ENCODE data around the gene RPRD1B.
"Not testable (repeated sequence)": the region's sequence is repeated elsewhere in the genome, so short reads cannot be mapped to it uniquely, and the experiment has no call there.

Gene RPRD1B

DNA sequence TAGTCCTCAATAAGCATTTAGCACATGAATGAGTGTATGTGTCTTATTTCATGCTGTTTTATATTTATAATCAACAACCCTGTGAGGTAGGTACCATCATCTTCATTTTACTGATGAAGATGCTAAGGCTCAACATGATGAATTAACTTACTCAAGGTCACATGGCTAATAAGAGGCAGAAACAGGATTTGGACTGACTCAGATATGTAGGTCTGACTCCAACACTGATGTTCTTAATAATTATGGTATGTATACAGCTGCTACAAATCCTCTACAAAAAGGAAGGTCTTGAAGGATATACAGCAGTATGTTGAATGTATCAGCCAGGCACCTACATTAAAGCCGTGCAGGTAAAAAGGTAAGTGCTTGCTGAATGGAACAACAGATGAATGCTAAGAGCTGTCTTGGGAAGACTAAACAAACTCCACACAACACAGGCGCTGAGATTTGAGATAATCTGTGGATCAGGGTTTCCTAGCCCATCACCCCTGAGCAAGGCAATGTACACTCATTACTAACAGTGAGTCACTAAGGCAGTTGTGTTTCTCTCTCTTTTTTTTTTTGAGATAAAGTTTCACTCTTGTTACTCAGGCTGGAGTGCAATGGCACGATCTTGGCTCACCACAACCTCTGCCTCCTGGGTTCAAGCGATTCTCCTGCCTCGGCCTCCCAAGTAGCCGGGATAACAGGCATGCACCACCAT is 32.2 kb upstream of the RPRD1B start:
- no peak for DNase-seq (ENCODE audit: low read depth in 4 of 4, low spot score in 1 of 4)

DNA sequence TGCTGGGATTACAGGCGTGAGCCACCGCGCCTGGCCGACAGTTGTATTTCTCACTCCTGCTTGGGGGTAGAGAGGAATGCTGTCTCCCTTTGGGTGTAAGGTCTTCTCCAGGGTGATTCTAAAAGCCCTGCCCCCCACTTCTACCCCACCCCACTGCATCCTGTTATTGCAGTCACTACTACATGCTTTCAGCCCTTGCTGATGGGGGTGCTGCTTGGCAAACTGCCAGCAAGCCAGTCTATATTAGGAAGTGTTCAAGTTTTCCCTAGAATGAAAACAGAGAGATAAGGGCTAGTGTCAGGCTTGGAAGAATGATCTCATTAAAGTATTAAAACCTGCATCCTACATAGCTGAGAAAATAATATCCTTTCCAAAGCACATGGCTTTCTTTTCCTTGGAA is 31.6 kb upstream of the RPRD1B start:
- no peak for DNase-seq (ENCODE audit: low read depth in 4 of 4, low spot score in 1 of 4)

DNA sequence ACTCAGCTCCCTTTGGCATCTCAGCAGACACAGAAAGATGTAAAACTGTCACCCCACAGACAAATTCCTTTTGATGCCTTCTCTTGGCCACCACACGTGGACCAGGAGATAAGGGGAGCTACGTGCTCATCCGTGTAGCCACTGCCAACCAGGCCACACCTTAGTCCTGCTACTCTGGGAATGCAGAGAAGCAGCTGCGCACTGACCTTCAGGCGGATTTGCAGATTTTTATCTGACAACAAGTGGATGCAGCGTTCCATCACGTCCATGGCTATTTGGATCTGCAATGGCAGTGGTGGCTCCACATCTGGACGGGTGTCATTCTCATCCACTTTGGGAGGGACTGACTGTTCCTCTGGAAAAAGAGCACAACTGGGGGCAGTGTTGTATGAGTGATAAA is 31.1 kb upstream of the RPRD1B start:
- no peak for DNase-seq (ENCODE audit: low read depth in 4 of 4, low spot score in 1 of 4)

DNA sequence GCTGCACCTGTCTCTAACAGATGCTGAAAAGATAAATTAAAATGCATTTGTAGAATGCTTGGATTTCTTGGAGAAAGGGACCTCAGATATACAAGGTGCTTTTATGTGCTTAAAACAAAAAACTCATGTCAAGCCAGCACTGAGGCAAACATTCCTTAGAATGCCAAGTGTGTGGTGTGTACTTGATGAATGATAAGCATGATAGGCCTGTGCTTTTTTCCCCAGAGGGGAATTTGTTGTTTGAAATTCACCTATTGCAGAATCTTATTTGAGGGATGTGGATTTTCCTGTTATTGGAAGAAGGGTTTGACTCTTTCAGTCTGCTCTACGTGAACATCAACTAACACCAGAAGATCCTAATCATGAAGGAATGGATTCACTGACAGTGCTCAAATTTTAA is 29.1 kb upstream of the RPRD1B start:
- no peak for DNase-seq (ENCODE audit: low read depth in 4 of 4, low spot score in 1 of 4)

DNA sequence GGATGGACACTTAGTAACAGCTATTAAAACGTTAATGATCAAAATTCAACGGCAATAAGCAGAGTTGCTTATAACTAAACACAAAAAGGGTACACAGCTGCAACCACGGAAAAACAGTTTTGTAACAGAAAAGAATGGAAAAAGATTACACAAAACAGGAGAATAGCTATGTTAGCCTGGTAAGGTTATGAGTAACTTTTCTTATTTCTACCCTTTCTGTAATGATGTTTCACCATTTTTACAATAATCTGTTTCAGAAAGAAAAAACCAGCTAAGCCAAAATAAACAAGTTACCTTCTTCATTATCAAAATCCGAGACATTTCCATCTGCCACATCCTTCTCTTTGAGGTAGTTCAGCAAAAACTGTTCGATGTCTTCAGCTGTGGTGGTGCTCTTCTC is 27.6 kb upstream of the RPRD1B start:
- no peak for DNase-seq (ENCODE audit: low read depth in 4 of 4, low spot score in 1 of 4)

DNA sequence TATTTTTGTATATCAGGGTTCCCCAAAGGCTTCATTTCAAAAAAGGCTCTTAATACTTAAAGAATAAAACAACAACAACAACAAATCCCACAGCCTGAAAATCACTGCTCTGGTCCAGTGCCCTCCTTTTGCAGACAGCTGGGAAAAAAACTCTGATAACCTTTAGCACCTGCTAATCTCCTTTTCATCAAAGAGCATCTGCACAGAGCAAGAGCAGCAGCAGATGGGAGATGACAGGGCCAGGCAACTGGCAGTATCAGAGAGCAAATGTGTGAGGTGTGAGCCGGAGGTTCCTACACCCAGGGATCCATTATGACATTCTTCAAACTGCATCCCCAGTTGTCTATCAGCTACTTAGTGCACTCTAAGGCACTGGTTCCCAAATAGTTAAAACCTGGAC is 26.0 kb upstream of the RPRD1B start:
- no peak for DNase-seq (ENCODE audit: low read depth in 4 of 4, low spot score in 1 of 4)

DNA sequence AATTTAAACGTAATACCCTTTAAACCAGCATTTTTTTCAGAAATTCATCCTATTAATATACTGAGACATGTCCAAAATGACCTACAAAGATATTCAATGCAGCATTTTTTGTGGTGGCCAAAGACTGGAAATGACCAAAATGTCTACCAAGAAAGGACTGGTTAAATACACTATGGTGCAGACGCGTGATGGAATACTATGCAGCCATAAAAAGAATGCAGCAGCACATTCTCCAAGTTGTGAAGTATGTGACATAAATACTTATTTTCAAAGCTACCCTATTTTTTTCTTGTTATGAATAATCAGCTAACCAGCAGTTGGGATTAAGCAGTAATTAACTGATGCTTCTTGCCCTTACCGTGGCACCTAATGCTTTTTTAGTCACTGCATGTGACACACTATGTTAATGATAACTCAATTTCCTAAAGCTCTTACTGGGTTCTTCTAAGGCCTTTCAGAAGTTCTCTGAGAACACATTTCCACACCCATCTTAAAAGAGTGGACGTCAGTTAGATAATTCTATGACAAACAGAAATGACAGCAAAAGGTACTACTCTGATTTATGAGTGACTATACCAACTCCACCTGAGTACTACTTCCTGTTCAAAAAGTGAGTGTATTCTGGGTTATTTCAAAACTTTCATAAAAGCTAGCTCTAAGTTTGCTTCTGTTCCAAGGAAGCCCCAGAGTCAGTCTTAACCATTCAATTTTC is 25.2 kb upstream of the RPRD1B start:
- no peak for DNase-seq (ENCODE audit: low read depth in 4 of 4, low spot score in 1 of 4)

DNA sequence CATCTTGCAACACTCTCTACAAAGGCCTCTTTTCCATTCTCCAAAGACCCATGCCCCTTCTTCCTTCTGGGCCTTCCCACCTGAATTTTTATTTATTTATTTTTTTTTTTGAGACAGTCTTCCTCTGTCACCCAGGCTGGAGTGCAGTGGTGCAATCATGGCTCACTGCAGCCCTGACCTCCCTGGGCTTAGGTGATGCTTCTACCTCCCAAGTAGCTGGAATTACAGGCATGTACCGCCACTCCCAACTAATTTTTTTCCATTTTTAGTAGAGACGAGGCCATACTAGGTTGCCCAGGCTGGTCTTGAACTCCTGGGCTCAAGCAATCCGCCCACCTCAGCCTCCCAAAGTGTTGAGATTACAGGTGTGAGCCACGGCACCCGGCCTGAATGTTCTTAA is 24.1 kb upstream of the RPRD1B start:
- not testable (repeated sequence) for DNase-seq (ENCODE audit: low read depth in 4 of 4, low spot score in 1 of 4)

DNA sequence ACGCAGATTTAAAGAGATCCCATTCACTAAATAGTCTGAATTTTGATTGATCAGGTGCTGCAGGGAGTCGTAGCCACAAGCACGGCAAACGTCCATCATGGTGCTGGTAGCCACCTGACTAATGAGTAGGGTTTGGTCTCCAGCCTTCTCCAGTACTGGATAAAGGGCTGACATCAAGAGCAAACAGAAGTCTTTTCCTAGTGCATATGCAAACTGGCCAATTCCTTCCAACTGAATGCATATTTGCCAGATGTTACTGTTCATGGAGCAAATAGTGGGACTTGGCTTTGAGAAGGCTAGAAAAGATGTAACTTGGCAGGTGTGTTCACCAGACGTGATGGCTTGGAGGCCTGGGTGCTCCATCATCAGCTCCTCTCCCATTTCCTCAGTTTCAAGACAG is 21.9 kb upstream of the RPRD1B start:
- no peak for DNase-seq (ENCODE audit: low read depth in 4 of 4, low spot score in 1 of 4)

DNA sequence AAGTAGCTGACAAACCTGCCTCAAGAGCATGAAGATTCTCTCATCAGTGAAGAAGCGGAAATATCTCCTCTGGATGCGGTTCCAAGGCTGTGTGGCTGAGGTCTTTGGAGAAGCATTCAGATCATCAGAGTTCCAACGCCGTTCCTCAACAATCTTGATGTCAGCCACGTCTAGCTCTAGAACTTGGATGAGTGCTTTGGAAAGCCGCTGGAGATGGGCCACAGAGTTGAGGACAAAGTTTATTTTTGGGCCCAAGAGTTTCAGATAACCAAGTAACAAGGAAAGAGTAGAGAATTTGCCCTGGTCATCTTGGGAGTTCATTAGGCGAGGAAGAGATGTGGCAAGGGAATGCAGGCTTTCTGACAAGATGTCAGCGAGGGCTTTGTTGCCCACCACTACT is 21.2 kb upstream of the RPRD1B start:
- DNase-seq (ENCODE audit: low read depth in 4 of 4, low spot score in 1 of 4): no peak

DNA sequence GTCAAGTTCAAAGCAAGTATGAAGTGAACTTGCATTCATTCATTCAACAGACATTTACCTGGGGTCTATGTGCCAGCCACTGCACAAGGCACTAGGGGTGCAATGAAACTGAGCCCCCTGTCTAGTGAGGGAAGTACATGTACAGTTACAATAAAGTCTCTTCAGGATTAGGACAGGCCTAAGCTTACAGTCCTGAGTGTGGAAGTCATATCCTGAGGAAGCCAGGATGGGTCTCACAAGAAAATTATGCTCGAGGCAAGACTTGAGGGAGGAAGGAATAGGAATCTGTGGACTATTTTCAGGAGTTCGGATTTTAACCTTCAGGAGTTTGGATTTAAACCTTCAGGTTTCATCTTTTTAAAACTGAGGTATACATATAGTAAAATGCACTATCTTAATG is 19.7 kb upstream of the RPRD1B start:
- DNase-seq (ENCODE audit: low read depth in 4 of 4, low spot score in 1 of 4): no peak

DNA sequence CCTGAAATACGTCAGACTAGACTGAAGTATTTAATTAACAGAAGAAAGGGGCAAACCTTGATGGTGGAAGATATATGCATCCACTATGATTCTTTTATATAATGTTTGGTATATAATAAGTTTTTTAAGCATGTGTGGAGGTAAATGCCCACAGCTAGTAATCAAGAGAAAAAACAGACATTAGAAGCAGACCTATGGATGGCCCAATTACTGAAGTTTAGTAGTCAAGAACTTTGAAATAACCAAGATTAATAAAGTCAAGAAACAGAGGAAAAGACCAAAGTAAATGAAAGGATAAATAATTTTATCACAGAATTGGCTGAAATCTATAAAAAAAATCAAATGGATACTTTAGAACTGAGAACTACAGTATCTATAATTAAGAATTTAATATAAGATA is 15.6 kb upstream of the RPRD1B start:
- no peak for DNase-seq (ENCODE audit: low read depth in 4 of 4, low spot score in 1 of 4)

DNA sequence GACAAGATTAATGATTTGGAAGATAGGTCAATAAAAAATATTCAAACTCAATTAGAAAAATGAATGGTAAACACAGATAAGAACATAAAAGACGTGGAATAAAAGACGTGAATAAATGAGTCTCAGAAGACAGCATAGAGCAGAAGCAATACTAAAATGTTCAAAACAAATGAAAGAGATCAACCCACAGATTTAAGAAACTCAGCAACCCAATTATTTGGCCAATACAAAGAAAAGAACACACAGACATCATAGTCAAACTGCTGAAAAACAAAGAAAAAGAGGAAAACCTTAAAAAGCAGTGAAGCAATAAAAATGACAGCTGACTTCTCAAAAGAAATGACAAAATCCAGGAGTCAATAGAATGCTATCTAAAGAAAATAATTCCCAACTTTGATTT is 15.2 kb upstream of the RPRD1B start:
- no peak for DNase-seq (ENCODE audit: low read depth in 4 of 4, low spot score in 1 of 4)

DNA sequence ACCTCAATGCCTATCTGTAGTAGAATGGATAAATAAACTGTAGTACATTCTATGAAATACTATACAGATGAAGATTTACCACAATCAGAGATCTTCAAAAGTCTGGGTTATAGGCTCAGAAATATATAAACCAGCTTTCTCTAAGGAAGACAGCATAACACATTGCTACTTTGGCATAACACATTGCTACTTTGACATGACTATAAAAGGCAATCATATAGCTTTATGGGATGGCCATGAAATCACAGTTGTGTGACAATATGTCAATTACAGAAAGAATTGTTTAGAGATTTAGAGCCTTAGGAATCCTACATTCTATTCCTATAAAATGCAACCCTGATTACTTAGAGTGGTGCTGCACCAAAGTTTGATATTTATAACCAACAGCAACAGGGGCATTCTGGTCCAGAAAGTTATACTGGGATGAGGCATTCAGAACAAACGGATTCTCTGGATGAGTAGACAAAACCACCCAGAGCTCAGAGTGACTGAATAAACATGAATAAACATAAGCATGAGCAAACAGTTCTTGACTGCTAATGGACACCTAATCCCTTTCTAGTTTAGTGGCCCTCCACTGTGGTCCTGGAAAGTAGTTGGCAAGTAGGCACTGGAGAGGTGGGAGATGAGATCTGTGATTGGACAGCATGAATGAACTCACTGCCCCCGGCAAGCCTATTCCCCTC is 12.3 kb upstream of the RPRD1B start:
- DNase-seq (ENCODE audit: low read depth in 4 of 4, low spot score in 1 of 4): no peak

DNA sequence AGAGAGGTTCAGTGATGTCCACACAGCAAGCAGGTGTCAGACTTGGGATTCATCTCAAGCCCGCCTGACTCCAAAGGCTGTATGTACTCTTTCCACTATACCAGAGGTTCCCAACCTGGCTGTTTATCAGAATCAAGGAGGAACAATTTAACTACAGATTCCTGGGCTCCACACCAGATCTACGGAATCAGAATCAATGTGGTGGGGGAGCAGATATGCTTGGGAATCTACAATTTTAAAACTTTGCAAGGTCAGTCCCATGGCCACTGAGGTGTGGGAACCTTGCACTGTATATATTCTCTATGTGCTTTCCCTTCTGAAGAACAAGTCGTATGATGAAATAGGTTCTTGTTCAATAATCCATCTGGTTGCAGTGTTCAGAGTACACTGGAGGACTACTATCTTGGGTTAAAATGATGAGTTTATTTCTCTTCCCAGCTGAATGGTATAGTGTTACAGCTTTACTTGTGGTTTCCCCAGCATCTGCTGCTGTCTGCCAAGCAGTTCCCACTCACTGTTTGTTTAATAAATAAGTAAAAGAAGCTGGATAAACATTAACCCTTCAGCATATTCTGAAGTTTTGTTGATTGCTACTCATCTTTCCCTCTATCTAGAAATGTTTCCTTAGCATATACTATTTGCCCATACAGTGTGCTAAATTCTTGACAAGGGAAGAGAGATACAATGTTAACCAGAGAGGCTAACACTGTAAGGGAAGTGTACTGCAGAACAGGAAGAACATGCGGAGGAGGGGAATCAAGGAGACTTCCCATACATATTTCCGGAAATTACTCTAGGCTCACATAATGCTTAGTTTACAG is 10.2 kb upstream of the RPRD1B start:
- no peak for DNase-seq (ENCODE audit: low read depth in 4 of 4, low spot score in 1 of 4)

DNA sequence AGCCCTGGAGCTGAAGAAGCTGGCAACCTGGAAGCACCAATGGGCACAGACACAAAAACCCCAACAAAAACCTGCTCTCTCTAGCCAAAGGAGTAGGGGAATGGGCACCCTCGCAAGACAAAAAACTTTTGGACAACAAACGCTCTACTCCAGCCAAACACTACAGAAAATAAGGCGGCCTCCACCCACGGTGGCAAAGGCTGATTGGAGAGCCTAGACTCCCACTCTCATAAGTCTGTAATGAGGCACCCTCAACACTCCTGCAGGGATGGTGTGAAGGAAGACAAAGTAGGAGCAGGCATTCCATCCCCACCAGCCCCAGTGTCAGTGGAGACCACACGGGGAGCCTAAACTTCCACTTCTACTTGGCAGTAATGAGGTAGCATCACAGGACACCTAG is 9.1 kb upstream of the RPRD1B start:
- DNase-seq (ENCODE audit: low read depth in 4 of 4, low spot score in 1 of 4): no peak

DNA sequence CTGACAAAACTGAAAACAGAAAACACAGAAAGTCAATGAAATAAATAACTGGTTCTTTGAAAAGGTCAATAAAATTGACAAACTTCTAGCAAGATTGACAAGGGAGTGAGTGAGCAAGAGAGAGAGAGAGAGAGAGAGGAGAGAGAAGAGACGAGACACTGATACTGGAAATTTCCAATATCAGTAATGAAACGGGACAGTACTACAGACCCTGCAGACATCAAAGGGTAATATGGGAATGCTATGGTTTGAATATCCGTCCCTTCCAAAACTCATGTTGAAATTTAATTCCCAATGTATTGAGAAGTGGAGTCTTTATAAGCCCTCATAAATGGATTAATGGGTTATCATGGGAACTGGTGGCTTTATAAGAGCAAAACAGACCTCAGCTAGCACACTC is 4.1 kb upstream of the RPRD1B start:
- DNase-seq (ENCODE audit: low read depth in 4 of 4, low spot score in 1 of 4): no peak

DNA sequence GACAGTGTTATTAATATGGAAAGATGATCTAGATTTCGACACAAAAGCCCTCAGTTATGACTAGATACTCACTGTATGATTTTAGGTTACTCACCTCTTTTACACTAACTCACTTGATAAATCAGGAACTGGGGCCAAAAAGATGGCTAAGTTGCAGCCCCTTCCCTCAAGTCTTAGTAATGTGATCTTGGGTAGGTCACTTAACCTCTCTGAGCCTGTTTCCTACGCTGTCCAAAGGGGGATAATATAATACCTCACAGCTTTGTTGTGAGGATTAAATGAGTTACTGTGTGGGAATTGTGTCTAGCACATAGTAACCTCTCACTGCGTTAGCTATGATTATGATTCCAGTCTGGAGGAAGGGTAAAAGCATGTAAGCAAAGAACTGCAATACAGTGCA is 1.6 kb upstream of the RPRD1B start:
- DNase-seq (ENCODE audit: low read depth in 4 of 4, low spot score in 1 of 4): no peak

DNA sequence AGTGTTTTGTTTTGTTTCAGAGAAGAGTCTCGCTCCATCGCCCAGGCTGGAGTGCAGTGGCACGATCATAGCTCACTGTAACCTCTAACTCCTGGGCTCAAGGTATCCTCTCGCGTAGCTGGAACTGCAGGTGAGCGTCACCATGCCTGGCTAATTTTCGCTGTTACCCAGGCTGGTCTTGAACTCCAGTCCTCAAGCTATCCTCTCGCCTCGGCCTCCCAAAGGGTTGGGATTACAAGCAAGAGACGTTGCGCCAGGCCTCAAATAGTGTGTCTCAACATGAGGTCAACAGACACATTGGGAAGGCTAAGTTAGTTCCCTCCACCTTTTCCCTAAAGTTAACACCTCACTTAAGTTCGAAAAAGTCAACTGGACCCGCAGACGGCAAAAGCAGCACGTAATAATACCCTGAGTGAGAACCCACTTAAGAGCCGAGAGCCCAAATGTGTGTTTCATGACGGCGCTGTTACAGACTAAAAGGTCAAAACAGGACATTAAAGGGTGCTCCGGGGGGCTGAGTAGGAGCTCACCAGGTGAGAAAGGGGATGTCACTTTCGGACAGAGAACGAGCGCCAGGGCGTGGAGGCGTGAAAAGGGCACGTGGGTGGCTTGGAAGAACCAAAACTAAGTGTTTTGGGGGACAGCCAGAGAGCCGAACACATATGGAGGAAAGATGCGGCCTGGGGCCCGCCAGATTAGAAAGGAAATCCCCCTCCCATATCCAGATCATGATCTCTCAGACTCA is 789 bp upstream of the RPRD1B start:
- no peak for DNase-seq (ENCODE audit: low read depth in 4 of 4, low spot score in 1 of 4)

DNA sequence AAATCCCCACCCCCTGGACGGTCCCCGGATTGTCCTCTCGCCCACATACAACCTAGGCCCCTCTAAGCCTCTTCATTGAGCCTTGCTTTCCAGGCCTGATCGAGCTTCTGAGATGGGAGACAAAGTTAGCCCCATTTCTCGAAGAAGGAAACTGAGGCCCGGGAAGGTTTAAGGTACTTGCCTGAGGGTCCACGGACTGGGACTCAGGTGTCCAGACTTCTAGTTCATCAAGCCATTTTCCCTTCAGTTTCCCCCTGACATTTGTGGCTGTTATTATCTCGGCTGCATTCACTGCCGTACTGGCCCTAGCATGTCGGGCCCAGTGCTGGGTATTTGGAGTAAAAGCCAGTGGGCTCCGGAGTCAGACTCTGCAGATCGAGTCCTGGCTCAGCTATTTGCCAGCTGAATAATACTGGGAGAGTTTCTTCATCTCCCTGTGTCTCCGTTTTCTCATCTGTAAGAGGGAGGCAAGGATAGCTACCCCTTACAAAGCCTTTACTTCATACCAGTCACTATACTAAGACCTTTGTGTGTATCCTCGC is 633 bp downstream of the RPRD1B start:
- no peak for DNase-seq (ENCODE audit: low read depth in 4 of 4, low spot score in 1 of 4)

DNA sequence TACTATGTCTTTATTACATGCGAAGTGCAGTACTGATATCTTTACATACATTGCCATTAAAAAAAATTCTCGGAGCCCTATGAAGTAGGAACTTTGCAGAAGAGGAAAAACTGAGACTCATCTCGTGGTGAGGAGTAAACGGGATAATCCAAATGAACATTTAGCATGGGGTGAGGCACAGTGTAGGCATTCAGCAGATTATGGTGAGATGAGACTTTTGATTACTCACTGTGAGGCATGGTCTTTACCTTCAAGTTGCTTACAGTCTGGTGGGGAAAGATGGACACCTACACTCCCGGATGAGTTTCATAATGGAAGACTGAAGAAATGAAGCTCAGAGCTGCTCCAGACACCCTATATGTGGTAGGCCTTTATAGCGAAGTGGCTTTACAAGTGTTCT is 1.4 kb downstream of the RPRD1B start:
- DNase-seq (ENCODE audit: low read depth in 4 of 4, low spot score in 1 of 4): no peak

Measured in stimulated activated CD4-positive, alpha-beta T cell treated with anti-CD3 and anti-CD28 coated beads, Interleukin-1b, Interleukin-23, amount 100 ng/mL, for 24 hours (primary cell).